ENCODE measurements around the gene AP5Z1.
"Not testable (repeated sequence)": the region's sequence is repeated elsewhere in the genome, so short reads cannot be mapped to it uniquely, and the experiment has no call there.

AP5Z1 gene

GRCh38 chr7:4789194-4790077 is 14.0 kb downstream of the AP5Z1 start:
- DNase-seq = no peak

- no peak for DNase-seq
Measured at GRCh38 chr7:4790078-4790465, 14.6 kb downstream of the AP5Z1 start.

DNA sequence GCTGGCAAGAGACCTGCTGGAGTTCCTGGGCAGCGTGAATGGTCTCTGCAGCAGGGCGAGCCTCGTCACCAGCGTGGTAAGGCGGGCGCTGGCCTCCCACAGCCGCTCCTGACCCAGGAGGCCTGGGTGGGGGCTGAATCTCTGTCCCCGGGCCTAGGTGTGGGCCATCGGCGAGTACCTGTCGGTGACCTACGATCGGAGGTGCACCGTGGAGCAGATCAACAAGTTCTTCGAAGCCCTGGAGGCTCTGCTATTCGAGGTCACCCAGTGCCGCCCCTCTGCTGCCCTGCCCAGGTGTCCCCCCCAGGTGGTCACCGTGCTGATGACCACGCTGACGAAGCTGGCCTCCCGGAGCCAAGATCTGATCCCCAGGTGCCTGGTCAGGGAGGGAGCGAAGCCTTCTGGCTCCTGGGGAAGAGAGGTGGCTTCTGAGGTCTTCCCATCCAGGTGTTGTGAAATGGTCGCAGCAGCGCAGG is 15.1 kb downstream of the AP5Z1 start:
- DNase-seq = no peak

DNA sequence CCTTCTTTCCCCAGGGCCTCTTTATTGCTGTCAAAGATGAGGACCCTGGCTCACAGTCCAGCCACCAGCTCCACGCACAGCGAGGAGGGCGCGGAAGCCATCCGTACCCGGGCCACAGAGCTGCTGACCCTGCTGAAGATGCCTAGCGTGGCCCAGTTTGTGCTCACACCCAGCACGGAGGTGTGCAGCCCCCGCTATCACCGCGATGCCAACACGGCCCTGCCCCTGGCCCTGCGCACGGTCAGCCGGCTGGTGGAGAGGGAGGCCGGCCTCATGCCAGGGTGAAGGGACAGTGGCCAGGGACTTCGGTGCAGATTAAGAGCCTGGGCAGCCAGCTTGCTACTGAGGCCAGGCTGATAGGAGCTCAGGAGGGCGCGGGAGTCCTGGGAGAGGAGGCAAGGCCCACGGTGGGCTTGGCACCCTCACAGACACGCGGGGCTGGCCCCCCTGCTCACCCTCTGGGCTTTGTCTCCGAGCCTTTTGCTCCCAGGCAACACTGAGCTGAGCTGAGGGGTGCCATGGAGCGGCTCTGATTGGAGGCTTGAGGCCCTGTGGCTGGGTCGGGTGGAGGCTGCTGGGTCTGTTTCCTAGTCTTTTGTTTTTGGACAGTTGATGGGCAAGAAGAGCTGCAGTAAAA is 15.8 kb downstream of the AP5Z1 start:
- no peak for DNase-seq

GRCh38 chr7:4791738-4792536 is 16.5 kb downstream of the AP5Z1 start:
- DNase-seq = peak; percentile 76

DNA sequence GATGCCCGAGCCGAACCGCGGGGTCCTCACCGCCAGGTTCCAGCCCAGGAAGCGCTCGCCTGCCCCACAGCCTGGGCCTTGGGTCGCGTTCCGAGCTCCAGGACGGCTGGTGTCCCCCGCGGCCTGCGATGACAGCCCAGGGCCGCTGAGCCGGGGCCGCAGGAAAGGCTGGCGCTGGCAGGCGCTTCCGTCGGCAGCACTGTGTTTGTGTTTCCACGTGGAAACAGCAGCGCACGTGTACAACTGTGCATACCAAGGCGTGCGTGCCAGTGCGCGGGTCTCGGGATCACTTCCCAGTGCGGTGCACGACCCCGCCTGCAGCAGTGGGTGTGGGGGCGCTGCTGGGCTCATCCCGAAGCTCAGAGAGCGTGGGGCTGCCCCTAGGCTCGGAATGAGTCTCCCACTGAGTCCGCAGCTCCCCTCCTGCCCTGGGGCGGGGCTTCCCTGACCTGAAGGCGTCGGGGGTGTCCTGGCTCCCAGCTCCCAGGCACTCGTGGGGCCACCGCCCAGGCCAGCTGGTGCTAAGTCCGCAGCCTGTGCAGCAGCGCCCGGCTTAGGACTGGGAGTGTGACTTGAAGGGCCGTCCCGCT is 17.2 kb downstream of the AP5Z1 start:
- no peak for DNase-seq

DNA sequence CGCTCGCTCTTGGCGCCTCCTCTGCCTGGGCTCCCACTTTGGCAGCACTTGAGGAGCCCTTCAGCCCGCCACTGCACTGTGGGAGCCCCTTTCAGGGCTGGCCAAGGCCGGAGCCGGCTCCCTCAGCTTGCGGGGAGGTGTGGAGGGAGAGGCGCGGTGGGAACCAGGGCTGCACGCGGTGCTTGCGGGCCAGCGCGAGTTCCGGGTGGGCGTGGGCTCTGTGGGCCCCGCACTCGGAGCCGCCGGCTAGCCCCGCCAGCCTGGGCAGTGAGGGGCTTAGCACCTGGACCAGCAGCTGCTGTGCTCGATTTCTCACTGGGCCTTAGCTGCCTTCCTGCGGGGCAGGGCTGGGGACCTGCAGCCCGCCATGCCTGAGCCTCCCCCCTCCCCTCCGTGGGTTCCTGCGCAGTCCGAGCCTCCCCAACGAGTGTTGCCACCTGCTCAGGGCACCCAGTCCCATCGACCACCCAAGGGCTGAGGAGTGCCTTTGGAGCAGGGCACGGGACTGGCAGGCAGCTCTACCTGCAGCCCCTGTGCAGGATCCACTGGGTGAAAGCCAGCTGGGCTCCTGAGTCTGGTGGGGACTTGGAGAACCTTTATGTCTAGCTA is 18.1 kb downstream of the AP5Z1 start:
- not testable (repeated sequence) for DNase-seq

GRCh38 chr7:4794171-4794570 is 18.7 kb downstream of the AP5Z1 start:
- DNase-seq = not testable (repeated sequence)

- DNase-seq = peak; percentile 96
Measured at GRCh38 chr7:4794591-4795350, 19.3 kb downstream of the AP5Z1 start.

- DNase-seq = no peak
Measured at GRCh38 chr7:4796453-4796852, 21.0 kb downstream of the AP5Z1 start.

GRCh38 chr7:4797858-4798705 is 22.7 kb downstream of the AP5Z1 start:
- DNase-seq = peak; percentile 83

DNA sequence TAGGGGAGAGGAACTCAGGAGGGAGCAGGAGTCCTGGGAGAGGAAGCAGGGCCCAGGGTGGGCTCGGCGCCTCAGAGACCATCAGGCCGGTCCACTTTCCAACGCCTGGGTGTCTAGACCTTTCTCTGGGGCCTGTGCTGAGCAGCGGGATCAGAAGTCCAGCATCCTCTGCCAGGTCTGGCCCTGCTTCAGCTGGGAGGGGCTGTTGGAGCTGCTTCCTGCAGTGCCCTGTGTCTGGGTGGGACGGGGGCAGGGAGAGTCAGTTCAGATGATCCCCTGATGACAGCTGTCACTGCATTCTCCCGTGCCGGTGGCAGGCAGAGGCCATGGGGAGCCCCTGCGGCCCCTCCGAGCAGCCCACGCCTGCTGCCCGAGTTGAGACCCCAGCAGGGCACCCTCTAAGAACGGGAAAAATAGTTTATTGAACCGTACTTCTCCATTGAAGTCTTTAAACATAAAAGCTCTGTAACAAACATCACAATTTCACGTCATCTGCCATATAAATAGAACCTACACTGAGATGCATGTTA is 23.3 kb downstream of the AP5Z1 start:
- no peak for DNase-seq

DNA sequence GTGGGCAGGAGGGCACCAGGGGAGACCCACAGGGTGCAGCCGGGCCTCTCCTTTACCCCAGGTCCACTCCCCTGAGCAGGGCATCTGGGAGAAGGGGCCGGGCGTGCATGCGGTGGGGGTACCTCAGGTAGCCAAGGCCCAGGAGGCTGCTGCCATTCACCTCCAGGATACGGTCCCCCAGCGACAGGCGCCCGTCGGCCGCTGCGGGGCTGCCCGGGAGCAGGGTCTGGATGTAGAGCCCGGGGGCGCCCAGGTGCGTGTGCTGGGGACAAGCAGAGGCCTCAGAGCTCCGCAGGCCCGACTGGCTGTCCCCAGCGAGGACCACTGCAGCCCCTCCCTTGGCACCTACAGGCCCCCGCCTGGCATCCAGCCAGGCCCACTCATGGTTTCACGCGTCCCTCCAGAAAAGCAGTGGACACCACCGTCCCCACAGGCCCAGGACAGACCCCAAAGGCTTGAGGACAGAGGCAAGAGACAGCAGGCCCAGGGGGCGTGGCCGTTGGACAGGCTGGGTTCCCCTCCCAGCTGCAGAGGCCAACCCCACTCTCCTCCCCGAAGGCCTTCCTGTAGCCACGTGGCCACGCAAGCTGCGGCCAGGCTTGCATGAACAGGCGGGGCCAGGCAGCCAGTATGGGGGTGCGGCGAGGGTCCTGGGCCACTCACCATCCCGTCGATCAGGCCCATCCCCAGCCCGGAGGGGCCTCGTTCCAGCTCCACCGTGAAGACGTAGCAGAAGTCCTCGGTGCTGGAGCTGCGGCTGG is 24.3 kb downstream of the AP5Z1 start:
- DNase-seq = no peak

GRCh38 chr7:4800487-4800886 is 25.1 kb downstream of the AP5Z1 start:
- no peak for DNase-seq

DNA sequence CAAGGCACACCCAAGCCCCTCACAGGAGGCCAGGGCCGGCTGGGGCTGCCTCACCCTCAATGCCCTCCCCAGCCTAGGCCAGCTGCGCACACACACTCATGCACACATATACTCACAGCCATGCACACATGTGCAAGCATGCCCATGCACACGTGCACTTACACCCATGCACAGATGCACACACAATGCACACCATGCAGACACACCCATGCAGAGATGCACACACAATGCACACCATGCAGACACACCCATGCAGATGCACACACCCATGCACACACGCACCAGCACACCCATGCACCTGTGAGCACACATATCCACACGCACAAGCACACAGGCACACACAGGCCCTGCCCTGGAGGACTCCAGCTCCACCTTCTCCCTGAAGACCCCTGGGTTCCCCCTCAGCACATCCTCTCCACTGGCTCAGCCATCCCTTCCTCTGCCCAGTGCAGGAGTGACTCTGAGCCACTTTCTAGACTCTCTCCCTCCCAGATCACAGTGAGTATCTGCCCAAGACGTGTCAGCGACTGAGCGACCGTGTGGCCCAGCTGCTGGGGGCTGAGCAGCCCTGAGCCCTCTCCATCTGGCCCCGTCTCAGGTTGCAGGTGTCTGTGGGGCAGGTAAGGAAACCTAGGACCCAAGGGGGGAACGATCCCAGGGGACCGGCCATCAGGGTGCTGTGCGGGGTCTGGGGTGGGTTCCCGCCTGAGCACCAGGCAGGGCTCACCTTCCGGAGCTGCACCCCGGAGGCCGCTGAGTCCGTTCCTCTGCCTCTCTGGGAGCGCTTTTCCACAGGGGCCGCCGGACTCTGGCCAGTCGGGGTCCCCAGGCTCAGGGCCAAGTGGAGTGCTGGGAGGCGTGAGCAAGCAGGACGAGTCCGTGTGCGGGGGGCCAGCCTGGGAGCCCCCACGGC is 25.8 kb downstream of the AP5Z1 start:
- DNase-seq = no peak

DNA sequence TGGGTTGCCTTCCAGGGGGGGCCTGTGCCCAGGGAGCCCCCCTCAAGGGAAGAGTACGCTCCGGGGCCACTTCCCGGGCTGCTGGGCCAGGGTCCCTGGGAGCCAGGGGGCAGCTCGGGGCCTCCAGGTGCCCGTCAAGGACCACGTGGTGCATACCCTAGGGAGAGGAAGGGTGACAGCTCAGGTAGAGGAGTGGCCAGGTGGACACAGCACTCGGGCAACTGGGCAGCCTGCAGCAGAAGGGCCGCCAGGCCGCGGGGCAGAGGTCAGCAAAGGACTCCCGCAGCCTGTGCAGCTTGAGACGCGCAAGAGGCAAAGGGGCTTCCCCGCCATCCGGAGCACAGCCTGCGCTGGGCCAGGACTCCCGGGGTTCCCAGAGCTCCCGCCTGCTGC is 26.4 kb downstream of the AP5Z1 start:
- no peak for DNase-seq

DNA sequence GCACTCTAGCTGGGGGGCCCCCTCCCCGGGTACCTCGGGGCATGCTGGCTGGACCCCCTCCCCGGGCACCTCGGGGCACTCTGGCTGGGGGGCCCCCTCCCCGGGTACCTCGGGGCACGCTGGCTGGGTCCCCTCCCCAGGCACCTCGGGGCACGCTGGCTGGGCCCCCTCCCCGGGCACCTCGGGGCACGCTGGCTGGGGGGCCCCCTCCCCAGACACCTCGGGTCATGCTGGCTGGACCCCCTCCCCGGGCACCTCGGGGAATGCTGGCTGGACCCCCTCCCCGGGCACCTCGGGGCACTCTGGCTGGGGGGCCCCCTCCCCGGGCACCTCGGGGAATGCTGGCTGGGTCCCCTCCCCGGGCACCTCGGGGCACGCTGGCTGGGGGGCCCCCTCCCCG is 27.2 kb downstream of the AP5Z1 start:
- DNase-seq = not testable (repeated sequence)

GRCh38 chr7:4803397-4804241 is 28.2 kb downstream of the AP5Z1 start:
- peak; percentile 72 for DNase-seq
